Osteoblast (primary cell): ENCODE results near the gene INTS11. TPM values are rescaled to one million over a fixed set of nuclear protein-coding genes. Genes with fewer than 3 reads are reported as not detected.

Source experiments
- DNase-seq: peaks from one replicate; pipeline ENCODE4 v3.0.0; 2011; ENCODE audit warnings: low spot score, mixed read lengths; ENCODE audit not compliant: insufficient read length; ENCODE audit errors: missing footprints
- H2AFZ ChIP-seq: 2 replicates; pipeline ENCODE4 v1.6.0; 2011; ENCODE audit warnings: mild to moderate bottlenecking, low read length
- H3K27ac ChIP-seq: 2 replicates; pipeline ENCODE4 v1.5.1; 2011; ENCODE audit warnings: mild to moderate bottlenecking, low read depth, low read length, moderate library complexity
- H3K27me3 ChIP-seq: 2 replicates; pipeline ENCODE4 v1.6.0; 2012; ENCODE audit warnings: mild to moderate bottlenecking, control low read depth, inconsistent platforms, low read length, moderate library complexity; ENCODE audit not compliant: insufficient read depth
- H3K36me3 ChIP-seq: 2 replicates; pipeline ENCODE4 v1.5.1; 2011; ENCODE audit warnings: mild to moderate bottlenecking, low read length, control low read depth, moderate library complexity; ENCODE audit not compliant: insufficient read depth
- H3K4me1 ChIP-seq: 2 replicates; pipeline ENCODE4 v1.5.1; 2011; ENCODE audit warnings: mild to moderate bottlenecking, low read length, control low read depth, moderate library complexity; ENCODE audit not compliant: insufficient read depth
- H3K4me2 ChIP-seq: 2 replicates; pipeline ENCODE4 v1.6.0; 2011; ENCODE audit warnings: mild to moderate bottlenecking, low read length; ENCODE audit not compliant: insufficient read depth
- H3K4me3 ChIP-seq: fragments of 200-600 bp; sonication (generic); 3 replicates; pipeline ENCODE4 v1.5.1; 2012; ENCODE audit warnings: mild to moderate bottlenecking, low read length, inconsistent platforms; ENCODE audit not compliant: insufficient read depth
- H3K79me2 ChIP-seq: 2 replicates; pipeline ENCODE4 v1.6.0; 2012; ENCODE audit warnings: mild to moderate bottlenecking, low read length, control low read depth, inconsistent platforms; ENCODE audit not compliant: insufficient read depth
- H3K9me3 ChIP-seq: 2 replicates; pipeline ENCODE4 v1.5.1; 2011; ENCODE audit warnings: low read depth, low read length, control low read depth
- H4K20me1 ChIP-seq: 2 replicates; pipeline ENCODE4 v1.6.0; 2012; ENCODE audit warnings: mild to moderate bottlenecking, low read length, control low read depth; ENCODE audit not compliant: insufficient read depth
- CTCF ChIP-seq: IDR thresholded peaks from 2 replicates; pipeline ENCODE4 v1.5.1; 2011; ENCODE audit warnings: mild to moderate bottlenecking, low read depth, low read length, moderate library complexity; ENCODE audit errors: extremely low read depth
- total RNA-seq: library from RNA; depleted of rRNA; stranded (reverse); fragments of >200 nt; gene quantifications from 2 replicates; pipeline ENCODE4 v1.2.3, GENCODE V29; 2012

Gene INTS11
- total RNA-seq, 1 donor, result 59.7 TPM

GRCh38 chr1:1347663-1348419 lies 23.4 kb upstream of the INTS11 start:
- H3K36me3 ChIP-seq, result peaks cover 10% of the 10 kb centered on the region
- H3K79me2 ChIP-seq, result peaks cover 64% of the 10 kb centered on the region
- H4K20me1 ChIP-seq, result peaks cover 57% of the 10 kb centered on the region
- H3K4me1 ChIP-seq, result peaks cover 35% of the 10 kb centered on the region
- no peak overlapping the region for H2AFZ ChIP-seq
- DNase-seq, result peak; percentile 96
- no peaks in the 10 kb centered on the region for H3K9me3 ChIP-seq
- H3K27ac ChIP-seq, result peak overlapping the region; percentile 64
- H3K4me3 ChIP-seq, result peak overlapping the region; percentile 82
- no peaks in the 10 kb centered on the region for H3K27me3 ChIP-seq
- no peak for TF ChIP-seq CTCF
- H3K4me2 ChIP-seq, result peak overlapping the region; percentile 92

DNA sequence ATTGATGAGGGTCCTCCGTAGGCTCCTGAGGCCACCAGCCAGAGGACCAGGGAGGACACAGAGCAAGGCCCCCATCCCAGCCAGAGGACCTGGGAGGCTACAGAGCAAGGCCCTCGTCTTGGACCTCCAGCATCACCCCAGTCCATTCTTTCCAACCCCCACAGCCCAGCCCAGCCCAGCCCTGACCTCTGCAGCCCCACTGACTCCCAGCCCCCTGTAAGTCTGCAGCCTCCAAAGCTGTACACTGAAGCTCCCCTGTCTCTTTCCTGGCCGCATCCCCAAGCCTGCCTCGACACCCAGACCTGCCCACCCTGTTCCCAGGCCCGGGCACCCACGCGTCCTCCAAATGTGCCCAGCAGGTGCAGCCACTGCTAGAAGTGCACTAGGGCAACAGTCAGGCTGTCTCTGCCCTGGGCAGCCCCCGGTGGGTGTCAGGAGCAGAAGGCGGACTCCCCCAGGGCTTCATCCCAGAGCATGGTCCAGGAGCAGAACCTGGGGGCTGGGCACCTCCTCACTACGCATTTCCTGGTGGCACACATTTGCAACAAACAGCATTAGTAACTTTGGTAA lies 22.7 kb upstream of the INTS11 start:
- Histone ChIP-seq H4K20me1 (peaks cover 57% of the 10 kb centered on the region), H3K27me3 (no peaks in the 10 kb centered on the region), H3K4me3 (peak overlapping the region; percentile 82), H2AFZ (no peak overlapping the region), H3K79me2 (peaks cover 68% of the 10 kb centered on the region), H3K36me3 (peaks cover 3% of the 10 kb centered on the region), H3K27ac (peak overlapping the region; percentile 37), H3K9me3 (no peaks in the 10 kb centered on the region), H3K4me2 (peak overlapping the region; percentile 92), H3K4me1 (peaks cover 35% of the 10 kb centered on the region)
- TF ChIP-seq CTCF, result no peak
- DNase-seq, result peak; percentile 86

DNA sequence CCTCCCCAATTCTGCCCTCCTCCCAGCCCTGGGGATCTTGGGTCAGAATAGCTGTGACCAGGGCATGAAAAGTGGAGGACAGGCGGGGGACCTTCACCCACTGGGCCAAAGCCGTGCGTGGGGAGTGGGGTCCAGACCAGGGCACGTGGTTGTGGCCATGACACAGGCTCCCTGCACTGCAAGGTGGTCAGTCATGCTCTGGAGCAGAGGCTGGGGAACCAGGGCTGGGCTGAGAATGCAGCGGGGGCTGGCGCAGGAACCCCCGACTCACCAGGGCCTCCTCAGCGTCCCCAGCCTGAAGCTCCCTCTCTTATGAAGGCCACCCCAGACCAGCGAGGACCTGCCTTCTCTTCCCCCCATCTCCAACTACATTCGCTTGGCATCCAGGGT lies 22.0 kb upstream of the INTS11 start:
- TF ChIP-seq CTCF, result no peak
- H3K27me3 ChIP-seq, result no peaks in the 10 kb centered on the region
- H3K79me2 ChIP-seq, result peaks cover 74% of the 10 kb centered on the region
- H3K4me3 ChIP-seq, result peak overlapping the region; percentile 43
- H4K20me1 ChIP-seq, result peaks cover 57% of the 10 kb centered on the region
- peaks cover 35% of the 10 kb centered on the region for H3K4me1 ChIP-seq
- H2AFZ ChIP-seq, result no peak overlapping the region
- peaks cover 5% of the 10 kb centered on the region for H3K36me3 ChIP-seq
- peak overlapping the region; percentile 92 for H3K4me2 ChIP-seq
- H3K27ac ChIP-seq, result peak overlapping the region; percentile 56
- DNase-seq, result peak; percentile 89
- H3K9me3 ChIP-seq, result no peaks in the 10 kb centered on the region

DNA sequence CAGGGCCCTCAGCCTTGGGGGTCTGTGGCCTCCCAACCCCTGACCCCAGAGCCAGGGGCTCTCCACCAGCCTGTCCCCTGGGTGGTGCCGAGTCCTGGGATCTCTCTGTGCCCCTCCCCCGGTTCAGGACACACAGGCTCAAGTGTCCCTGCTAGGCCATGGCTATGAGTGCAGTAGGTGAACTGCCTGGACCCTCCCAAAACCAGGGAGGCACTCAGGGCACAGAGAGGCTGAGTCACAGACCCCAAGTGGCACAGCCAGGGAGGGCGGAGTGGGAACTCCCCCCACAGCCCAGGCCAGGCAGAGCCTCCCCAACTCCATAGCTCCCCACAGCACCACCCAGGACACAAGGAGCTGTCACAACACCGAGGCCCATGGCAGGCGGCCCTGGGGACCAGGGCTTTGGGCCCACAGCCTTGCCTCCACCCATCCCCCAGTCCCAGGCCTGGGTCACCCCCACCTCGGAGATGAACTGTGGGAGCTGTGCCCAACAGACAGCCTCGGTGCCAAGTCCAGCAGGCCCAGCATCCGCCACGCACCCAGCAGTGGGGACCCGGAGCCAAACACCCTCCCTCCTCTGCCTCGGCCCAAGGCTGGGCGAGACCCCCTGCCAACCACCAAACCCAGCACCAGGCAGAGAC lies 21.5 kb upstream of the INTS11 start:
- Histone ChIP-seq H2AFZ (no peak overlapping the region), H3K36me3 (peaks cover 11% of the 10 kb centered on the region), H3K27ac (peak overlapping the region; percentile 56), H3K27me3 (no peaks in the 10 kb centered on the region), H3K4me1 (peaks cover 35% of the 10 kb centered on the region), H3K4me2 (peak overlapping the region; percentile 92), H3K4me3 (peak overlapping the region; percentile 43), H3K79me2 (peaks cover 79% of the 10 kb centered on the region), H4K20me1 (peaks cover 61% of the 10 kb centered on the region), H3K9me3 (no peaks in the 10 kb centered on the region)
- DNase-seq, result peak; percentile 95
- TF ChIP-seq CTCF, result no peak
